NAMALWA (cell line): ENCODE measurements around the gene RNU1-3.
"Not testable (repeated sequence)": the region's sequence is repeated elsewhere in the genome, so short reads cannot be mapped to it uniquely, and the experiment has no call there.

Source experiments
- DNase-seq: peaks from one replicate; pipeline ENCODE4 v3.0.0-alpha.2; 2015; ENCODE audit warnings: low spot score

RNU1-3 gene

DNA sequence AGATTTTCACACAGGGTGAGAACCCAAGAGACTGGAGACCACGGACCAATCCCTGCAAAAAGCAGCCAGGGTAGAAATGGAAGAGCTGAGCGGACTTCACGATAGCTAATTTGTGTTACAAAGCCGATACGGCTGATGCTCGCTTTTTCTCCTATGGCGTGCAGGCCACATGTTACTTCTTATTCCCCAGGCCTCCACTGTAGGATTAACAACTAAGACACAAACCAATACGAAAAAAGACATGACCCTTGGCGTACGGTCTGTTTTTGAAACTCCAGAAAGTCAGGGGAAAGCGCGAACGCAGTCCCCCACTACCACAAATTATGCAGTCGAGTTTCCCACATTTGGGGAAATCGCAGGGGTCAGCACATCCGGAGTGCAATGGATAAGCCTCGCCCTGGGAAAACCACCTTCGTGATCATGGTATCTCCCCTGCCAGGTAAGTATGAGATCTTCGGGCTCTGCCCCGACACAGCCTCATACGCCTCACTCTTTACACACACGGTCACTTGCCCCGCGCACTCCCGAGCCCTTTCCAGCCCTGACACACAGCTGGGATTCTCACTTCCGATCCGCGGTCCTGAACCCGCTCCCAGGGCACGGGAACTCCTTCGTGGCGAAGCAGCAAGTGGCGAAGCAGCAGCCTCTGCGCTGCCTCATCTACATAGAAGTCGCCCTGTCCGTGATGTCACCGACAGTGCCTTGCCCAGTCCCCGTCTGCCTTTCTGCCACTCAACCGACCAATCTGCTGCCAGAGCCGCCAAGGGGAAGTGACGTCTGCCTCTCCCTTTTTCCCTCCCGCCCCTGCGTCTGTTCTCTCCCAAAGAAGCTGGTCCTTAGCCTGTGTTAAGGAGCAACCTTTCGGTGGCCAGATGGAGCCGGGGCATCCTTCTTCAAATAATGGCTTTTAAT lies at the start of gene RNU1-3:
TSS of gene RNU1-3 (minus strand) at position 447 of the 912 bp plus-strand sequence.
- not testable (repeated sequence) for DNase-seq

DNA sequence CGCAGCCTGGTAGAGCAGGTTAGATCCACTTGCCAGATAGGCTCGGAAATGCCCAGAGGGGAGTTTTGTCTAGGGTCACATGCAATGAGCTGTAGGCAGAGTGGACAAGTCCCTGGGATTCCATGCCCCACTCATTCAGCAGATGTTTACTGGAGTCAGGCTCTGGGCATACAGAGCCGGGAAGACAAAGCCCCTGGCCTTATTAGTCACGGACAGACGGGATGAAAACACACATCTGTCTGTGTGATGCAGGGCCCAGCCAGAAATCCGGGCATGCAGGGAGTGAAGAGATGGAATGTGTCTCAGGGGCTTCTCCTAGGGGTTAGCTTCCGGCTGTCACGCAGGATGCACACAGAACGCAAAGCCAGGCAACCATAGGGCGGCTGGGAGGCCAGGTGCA lies 46.7 kb upstream of the RNU1-3 start:
- not testable (repeated sequence) for DNase-seq

DNA sequence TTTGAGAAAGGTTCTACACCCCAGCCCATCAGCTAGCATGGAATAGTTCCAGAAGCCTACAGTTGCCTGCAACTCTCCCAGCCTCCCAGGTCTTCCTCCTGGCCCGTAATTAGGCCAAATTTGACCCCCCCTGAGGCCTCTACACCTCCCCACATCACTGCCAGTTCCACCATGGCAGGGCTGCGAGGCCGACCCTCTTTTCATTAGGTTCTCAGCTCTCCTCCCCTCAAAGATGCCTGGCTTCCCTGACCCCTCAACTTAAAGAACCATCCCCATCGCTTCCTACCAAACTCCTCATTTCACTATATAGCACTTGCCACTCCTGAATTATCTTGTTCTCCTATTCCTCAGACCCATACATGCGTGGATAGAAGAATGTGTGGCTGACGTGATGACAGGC lies 46.2 kb upstream of the RNU1-3 start:
- not testable (repeated sequence) for DNase-seq

DNA sequence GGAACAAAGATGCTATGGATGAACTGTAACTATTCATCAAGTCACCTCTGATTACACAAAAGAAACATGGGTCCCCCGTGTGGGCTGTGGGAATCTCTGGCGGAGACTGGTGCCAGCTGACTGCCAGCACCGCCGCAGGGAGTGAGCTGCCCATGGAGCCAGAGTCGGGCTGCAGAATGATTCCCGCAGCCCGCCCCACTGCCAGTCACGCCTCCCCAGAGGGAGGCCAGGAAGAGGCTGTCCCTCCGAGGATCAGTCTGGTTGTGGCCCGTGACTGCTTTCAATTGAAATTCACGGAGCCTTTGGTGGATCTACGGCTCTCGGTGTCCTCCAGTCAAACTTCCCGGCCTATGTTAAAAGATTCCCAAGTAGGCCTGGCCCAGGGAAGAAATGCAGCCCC lies 45.8 kb upstream of the RNU1-3 start:
- DNase-seq, result not testable (repeated sequence)

DNA sequence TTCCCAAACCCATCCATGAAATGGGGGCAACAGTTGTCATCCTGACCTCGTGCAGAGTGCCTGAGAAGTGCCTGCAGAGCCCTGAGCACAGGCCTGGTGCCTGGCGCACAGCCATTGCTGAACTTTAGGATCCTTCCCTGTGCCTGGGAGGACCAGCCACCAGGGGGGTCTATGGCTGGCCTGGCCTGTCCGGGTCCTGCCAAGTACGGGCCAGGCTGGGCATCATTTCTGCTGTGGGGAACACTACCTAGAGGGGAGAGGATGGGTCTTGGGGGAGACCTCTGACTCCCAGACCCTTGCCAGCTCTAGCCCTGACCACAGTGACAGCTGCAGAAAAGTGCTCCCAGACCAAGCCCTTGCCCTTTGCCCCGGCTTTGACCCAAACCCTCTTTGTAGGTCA lies 45.4 kb upstream of the RNU1-3 start:
- DNase-seq, result not testable (repeated sequence)

DNA sequence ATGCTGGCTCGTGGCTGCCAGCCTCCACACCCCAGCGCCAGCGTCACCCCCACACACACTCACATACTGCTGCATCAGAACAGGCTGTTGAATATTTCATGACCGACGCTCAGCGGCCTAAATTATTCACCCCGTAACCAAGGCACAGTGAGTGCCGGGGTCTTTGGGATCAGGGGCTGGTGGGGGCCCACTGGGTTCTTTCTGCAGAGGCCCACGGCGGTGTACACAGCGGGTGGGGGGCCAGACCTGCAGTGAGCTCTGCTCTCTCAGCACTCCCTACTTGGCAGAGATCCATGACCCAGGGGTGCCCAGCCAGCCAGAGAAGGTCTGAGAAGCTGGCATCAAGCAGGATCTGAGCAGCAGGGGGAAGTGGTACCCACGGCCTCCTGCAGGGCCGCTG lies 43.9 kb upstream of the RNU1-3 start:
- DNase-seq, result not testable (repeated sequence)

DNA sequence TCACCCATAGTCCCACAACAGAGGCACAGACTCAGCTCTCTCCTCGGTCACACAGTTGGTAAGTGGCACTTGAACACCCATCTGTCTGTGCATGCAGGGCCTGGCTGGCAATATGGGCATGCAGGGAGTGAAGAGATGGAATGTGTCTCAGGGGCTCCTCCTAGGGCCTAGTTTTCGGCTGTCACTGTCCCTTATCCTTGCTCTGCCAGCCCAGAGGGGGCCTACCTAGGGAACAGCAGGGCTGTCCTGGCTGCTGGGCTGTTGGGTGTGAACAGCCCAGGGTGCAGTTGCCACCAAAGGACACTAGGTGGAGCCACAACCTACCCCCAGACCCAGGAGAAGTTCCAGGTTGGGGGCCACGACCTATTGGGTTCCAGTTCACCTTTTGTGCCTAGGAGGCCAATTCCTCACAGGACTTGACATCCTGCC lies 42.9 kb upstream of the RNU1-3 start:
- DNase-seq, result peak; percentile 46

DNA sequence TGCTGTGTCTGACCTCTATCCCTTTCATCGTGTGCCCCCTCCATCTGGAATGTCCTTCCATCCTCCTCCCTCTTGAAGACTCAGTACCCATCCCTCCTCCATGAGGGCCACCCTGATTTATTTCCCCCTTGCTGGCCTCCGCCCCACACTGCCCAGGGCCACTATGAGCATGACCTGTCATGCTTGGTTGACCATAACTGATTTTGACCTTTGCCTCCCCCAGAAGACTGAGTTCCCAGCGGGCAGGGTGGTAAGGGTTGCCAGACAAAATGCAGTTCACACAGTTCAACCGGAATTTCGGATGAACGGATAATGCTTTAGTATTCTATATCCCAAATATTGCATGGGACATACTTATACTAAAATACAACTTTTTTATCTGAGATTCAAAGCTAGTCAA lies 42.0 kb upstream of the RNU1-3 start:
- not testable (repeated sequence) for DNase-seq

DNA sequence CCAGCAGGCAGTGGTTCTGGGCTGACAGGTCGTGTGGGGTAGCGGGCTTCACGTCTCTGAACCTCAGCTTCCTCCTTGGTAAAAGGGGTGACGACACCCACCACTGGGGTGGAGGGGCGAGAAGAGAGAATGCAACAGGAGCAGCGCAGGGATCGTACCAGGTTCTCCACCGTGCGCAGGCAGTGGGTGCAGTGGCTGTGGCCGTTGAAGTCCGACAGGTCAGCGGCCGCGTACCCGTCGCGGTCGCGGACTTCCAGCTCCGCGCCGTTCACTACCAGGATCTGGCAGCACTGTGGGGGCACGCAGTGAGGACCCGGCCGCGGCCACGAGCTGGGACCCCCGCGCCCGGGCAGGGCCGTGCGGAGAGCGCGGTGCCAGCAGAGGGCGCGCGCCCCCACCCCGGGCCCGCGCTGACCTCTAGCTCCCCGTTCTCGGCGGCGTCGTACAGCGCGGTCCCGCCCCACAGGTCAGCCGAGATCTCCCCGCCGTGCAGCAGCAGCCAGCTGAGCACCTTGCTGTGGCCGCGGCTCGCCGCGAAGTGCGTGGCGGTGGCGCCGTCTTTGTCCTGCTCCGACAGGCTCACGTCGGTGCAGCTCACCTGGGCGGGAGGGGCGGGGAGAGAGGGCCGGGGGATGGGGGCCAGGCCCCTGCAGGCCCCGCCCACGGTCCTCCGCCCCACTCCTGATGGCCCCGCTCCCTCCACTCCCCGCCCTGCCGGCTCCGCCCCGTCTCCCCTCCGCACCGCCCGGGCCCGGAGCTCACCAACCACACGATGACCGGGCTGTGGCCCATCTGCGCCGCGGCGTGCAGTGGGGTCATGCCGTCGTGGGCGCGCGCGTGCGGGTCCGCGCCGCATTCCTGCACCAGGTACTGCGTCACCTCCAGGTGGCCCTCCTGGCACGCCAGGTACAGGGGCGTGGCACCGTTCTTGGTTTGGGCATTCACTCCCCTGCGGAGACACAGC lies 40.7 kb upstream of the RNU1-3 start:
- not testable (repeated sequence) for DNase-seq

DNA sequence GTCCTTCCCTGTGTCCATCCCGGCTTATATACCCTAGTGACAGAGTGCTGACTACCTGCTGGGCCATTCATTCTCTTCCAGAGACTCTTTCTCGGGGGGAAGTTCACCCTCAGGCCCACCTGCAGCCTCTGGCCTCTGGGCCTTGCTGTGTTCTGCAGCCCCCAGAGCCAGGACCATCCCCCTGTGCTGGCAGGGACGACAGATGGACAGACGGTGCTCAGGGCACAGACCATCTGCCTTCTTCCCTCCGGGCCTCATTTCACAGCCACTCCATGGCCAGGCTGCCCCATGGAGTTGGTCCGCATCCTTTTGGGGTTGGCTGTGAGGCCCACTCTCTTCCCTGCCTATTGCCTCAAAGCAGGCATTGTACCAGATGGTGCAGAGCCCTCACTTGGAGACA lies 39.6 kb upstream of the RNU1-3 start:
- DNase-seq, result not testable (repeated sequence)

DNA sequence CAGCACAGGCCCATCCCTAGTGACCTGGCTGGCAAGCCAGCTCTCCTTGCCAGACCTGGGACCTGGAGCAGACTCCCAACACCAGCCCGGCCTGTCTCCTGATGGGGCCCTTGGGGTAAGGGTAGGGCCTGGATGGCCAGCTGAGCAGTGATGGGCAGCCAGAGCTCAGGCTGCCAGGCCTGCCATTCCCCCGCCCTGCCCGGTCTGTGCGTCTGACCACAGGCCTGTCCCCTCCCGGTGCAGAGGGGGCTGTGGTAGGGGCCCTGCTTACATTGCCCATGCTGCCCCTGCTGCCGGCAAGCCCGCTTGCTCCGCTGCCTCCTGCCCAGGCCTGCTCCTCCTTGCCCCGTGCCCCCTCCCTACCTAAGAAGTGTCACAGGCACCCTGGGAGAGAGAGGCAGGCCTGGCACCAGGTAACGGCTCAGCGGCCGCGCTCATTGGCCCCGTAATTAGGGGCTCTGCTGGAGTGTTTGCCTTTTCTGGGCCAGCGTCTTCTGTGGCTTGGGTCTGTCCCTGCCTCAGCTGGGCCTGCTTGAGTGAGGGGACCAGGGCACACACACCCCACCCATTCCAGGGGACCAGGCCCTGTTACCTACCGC lies 37.9 kb upstream of the RNU1-3 start:
- DNase-seq, result not testable (repeated sequence)

DNA sequence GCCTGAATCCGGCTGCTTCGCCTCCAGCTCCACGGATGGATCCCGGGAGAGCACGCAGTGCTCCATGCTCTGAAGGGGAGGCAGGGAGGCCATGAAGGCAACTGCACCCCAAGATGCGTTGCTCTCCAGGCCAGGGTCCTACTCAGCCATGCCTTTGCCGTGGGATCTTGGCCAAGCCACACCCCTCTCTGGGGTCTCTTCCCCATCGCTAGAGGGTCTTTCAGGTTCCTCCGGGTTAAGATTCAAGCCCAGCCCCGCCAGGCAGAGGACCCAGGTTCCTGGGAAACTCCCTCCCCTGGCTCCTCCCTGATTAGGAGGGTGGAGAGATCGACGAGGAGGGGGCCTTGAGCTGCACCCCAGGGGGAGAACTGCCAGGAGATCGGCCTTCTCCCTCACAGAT lies 37.3 kb upstream of the RNU1-3 start:
- not testable (repeated sequence) for DNase-seq

DNA sequence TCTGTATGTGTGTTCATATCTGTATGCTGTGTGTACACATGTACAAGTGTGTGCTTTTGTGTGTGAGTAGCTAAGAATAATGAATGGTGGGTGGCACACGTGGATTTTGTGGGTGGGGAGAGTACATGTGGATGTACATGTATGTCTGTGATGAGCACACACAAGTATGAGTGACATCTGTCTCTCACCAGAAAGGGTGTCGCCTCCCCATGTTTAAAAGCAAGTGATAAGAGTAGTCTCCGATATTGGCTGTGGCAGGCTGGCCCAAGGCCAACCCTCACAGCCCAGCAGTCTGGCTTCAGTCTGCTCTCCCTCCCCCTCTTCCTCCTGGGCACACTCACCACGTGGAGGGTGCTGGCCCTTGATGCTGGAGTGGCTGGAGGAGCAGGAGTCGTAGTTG lies 36.9 kb upstream of the RNU1-3 start:
- not testable (repeated sequence) for DNase-seq

DNA sequence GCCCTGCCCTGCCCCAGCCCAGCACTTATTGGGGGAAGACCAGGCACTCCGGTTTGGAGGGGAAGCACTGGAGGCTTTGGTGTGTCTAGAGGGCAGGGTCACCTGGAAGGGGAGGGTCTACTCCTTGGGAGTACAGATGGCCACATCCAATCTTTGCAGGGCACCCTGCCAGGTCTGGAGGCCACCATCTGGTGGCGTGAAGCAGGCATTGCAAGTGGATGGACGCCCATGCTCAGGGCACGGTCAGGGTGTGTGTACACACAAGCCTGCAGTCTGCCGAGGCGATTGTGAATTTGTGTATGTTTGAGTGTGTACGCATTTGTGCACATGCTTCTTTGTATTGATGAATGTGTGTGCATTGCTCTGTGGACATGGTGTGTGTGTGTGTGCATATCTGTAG lies 36.4 kb upstream of the RNU1-3 start:
- DNase-seq, result not testable (repeated sequence)

DNA sequence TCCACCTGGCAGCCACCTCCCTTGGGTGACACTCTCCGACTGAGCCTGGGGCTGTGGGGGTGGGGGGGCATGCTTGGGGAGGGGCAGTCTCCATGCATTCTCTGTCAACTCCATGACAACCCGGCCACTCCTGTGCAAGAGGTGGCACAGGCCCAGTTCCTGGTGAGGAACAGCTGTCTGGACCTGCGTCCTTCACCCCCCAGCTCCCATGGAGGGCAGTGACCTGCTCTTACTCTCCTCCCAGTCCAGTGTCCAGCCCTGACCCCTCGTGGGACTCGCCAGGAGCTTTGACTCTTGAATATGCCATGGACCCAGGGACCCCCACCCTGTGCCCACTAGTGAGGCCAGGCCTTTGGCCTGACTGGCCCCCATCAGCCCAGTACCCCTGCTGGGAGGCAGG lies 35.5 kb upstream of the RNU1-3 start:
- DNase-seq, result not testable (repeated sequence)

DNA sequence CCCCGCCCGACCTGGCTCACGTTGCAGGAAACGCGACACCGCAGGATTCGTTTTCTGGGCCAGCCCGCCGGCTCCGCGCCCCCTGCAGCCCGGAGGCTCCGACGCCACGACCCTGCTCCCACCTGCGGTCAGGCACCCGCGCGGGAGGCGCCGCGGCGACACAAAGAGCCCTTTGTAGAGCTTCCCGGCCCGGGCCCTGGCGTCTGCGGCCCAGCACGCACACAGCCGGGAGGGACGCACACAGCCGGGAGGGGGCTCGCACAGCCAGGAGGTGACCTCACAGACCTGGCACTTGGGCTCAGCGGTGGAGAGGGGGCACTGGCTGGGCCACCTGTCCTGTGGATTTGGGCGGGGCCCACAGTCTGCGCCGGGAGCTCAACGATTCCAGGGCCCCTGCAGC lies 34.4 kb upstream of the RNU1-3 start:
- not testable (repeated sequence) for DNase-seq

DNA sequence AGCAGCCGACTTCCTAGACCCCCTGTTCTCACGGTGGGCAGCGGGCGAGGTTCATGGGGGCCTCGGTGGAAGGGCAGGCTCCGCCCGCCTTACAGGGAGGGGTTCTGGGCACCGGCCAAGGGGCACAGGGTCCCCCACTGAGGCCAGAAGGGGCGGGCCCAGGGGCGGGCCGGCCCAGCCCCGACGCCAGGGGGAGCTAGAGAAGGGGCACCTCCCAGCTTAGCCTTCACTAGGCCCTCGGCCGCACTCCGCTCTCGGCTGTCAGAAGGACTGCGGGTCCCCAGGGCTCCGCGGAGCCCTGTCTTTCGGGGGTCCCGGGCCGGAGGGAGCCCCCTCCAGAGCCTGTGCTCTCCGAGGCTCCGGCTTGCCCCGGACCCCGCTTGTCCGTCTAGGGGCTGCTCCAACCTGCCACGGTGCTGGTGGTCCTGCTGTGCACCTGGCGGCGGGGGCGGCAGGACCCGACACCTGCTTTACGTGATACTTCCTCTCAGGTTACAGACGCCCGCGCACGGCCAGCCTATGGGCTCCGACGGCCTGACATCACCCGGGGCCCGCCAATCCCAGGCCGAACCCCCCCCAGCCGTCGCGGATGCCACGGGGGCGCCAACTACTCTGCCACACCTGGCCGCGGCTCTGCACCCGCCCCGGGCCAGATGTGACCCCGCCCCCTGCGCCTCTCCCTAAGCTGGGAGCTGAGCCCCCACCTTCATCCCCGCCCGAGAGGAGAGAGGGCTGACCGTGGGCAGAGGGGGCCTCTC lies 33.6 kb upstream of the RNU1-3 start:
- not testable (repeated sequence) for DNase-seq

DNA sequence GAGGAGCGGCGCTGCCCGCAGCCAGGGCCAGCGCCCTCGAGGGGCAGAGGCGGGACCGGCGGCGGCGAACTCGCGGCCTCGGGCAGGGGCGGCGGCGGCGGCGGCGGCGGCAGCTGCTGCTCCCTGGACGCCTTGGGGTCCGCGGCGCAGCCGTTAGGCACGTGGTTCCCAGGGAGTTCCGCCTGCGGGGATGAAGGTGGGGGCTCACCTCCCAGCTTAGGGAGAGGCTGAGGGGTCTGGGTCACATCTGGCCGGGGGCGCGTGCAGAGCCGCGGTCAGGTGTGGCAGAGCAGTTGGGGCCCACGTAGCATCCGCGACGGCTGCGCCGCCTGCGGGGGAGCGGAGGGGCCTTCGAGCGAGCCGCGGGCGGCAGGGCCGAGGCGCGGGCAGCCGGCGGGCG lies 32.7 kb upstream of the RNU1-3 start:
- DNase-seq, result not testable (repeated sequence)

DNA sequence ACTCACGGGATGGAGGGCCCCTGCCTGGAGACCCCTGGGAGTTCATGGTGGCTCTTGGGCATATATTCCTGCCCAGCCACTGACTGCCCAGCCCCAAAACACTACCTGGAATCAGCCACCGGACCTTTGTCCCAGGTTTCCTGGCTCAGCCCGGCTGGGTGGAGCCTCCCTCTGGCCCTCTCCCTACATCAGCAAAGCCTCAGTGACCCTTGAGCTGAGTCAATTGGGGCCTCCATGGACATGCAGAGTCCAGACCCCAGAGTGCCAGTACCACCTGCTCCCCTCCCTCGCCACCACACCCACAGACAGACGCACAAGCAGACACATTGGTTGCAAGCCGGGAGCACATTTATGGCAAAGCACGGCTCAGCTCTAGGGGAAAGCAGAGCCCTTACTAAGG lies 30.4 kb upstream of the RNU1-3 start:
- DNase-seq, result not testable (repeated sequence)

DNA sequence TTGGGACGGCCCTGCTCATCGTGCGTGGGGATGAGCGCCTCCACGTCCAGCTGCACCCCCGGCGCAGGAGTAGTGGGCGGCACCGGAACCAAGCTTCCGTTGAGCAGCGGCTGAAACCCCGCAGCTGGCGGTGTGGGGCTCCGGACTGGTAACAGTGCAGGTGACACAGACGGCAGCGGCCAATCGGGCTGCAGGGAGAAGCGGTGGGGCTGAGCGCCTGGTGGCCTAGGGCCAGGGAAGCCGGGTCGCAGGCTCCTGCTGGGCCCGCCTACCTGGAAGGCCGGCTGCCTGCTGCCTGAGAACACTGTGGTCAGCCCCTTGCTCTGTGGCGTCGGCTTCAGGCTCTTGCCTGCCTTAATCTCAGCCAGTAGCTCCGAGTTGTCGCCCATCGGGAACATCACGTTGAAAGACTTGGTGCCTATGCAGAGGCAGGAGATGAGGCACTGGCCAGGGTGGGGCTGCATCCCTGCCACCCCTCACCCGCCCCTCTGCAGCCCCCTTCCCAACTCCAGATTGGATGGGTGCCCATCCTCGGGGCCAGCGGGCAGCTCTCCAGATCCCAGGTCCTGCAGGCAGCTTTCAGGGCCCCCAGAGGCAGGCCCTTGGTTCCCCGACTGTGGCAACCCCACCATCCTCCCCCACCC lies 29.9 kb upstream of the RNU1-3 start:
- peak; percentile 91 for DNase-seq

DNA sequence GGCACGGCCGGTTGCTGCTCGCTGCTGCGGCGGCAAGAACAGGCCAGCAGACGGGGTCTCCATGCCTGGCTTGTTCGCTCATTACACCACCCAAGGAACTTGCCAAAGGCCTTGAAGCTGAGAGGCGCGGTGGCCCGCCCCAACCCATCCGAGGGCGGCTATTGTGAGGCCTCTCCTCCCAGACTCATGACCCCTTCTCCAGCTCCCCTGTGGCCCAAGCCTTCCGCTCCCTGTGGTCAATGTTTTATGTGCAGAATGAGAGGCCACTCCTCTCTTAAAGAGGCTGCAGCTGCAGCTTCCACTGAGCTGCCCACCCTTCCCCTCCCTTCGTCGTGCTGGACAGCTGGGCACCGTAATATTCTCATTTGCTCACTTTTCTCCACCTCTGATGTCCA lies 27.6 kb upstream of the RNU1-3 start:
- DNase-seq, result not testable (repeated sequence)
